ENCODE results near the gene PRAMEF17. TPM values are rescaled to one million over a fixed set of nuclear protein-coding genes. Genes with fewer than 3 reads are reported as not detected.
"Not testable (repeated sequence)": the region's sequence is repeated elsewhere in the genome, so short reads cannot be mapped to it uniquely, and the experiment has no call there.

Gene PRAMEF17
- total and polyA plus RNA-seq, 9 of the 15 experiments (the other 6 are each of a cell fraction or from before 2014, with no cell fraction given): not detected

GRCh38 chr1:13353476-13353875 lies 36.0 kb upstream of the PRAMEF17 start:
- FAIRE-seq; H3K27me3 ChIP-seq (ENCODE audit: control insufficient read depth in 2 of 2, insufficient read depth in 2 of 2, low read length in 2 of 2); H3K27ac ChIP-seq (ENCODE audit: extremely low read depth, low read depth, low read length); H3K4me2 ChIP-seq (ENCODE audit: insufficient read depth, low read length); H3K9ac ChIP-seq (ENCODE audit: insufficient read depth in 1 of 2, low read depth in 2 of 2, low read length in 2 of 2); H3K4me3 ChIP-seq; ATAC-seq; H3K36me3 ChIP-seq (ENCODE audit: control insufficient read depth, insufficient read depth, low read length); H2AFZ ChIP-seq (ENCODE audit: low read depth, low read length); H3K4me1 ChIP-seq (replicated peaks in 1 of 2; ENCODE audit: control insufficient read depth in 2 of 2, insufficient read depth in 2 of 2, low read length in 2 of 2); H4K20me1 ChIP-seq (replicated peaks; ENCODE audit: control insufficient read depth, insufficient read depth, low read length); H3K9me1 ChIP-seq (ENCODE audit: control insufficient read depth, insufficient read depth, low read length); CTCF ChIA-PET (ENCODE audit: low intra/inter-chr PET ratio); POLR2A ChIA-PET; BruUV-seq (replicated peaks); H3K79me2 ChIP-seq (ENCODE audit: control insufficient read depth, insufficient read depth, low read length); in situ Hi-C loops (cut with MboI); H3K9me3 ChIP-seq (replicated peaks; ENCODE audit: control insufficient read depth, insufficient read depth, low read depth, low read length); intact Hi-C loops (cut with micrococcal nuclease): not testable (repeated sequence)
- WGBS (ENCODE audit: insufficient coverage, low coverage, missing lambda C conversion rate): 0% methylated on average over 4 of the region's 8 CpGs
- DNase-seq (ENCODE audit: extremely low read depth in 1 of 4, low spot score in 3 of 4): peak in 1 of 4 experiments; percentile 12

GRCh38 chr1:13354475-13354874 lies 35.0 kb upstream of the PRAMEF17 start:
- DNase-seq (ENCODE audit: extremely low read depth in 1 of 4, low spot score in 3 of 4); H3K27ac ChIP-seq (ENCODE audit: extremely low read depth, low read depth, low read length); H3K4me2 ChIP-seq (ENCODE audit: insufficient read depth, low read length); H3K4me1 ChIP-seq (replicated peaks in 1 of 2; ENCODE audit: control insufficient read depth in 2 of 2, insufficient read depth in 2 of 2, low read length in 2 of 2); H3K27me3 ChIP-seq (ENCODE audit: control insufficient read depth in 2 of 2, insufficient read depth in 2 of 2, low read length in 2 of 2); H4K20me1 ChIP-seq (replicated peaks; ENCODE audit: control insufficient read depth, insufficient read depth, low read length); intact Hi-C loops (cut with micrococcal nuclease); BruUV-seq (replicated peaks); H3K79me2 ChIP-seq (ENCODE audit: control insufficient read depth, insufficient read depth, low read length); POLR2A ChIA-PET; H3K36me3 ChIP-seq (ENCODE audit: control insufficient read depth, insufficient read depth, low read length); H2AFZ ChIP-seq (ENCODE audit: low read depth, low read length); H3K9me1 ChIP-seq (ENCODE audit: control insufficient read depth, insufficient read depth, low read length); in situ Hi-C loops (cut with MboI); CTCF ChIA-PET (ENCODE audit: low intra/inter-chr PET ratio); H3K9ac ChIP-seq (ENCODE audit: insufficient read depth in 1 of 2, low read depth in 2 of 2, low read length in 2 of 2); H3K9me3 ChIP-seq (replicated peaks; ENCODE audit: control insufficient read depth, insufficient read depth, low read depth, low read length); H3K4me3 ChIP-seq: not testable (repeated sequence)
- FAIRE-seq: peak; percentile 72
- ATAC-seq: peak; percentile 60; the same call in 1 of the 3 replicates
- 0% methylated on average over 1 of the region's 9 CpGs for WGBS (ENCODE audit: insufficient coverage, low coverage, missing lambda C conversion rate)

Measured in K562 (cell line).